Skin epidermis (tissue), 12 donors: Measurements from ENCODE around the gene LRAT.

ENCODE experiments used
- H3K27ac ChIP-seq, 21 experiments: fragments of 200-600 bp; sonication (generic) in 11 of 21; one replicate each; pipeline ENCODE4 v1.5.0; 2020; ENCODE audit warnings: mild to moderate bottlenecking in 3 of 21, inconsistent platforms in 2 of 21, moderate library complexity in 2 of 21
- H3K4me3 ChIP-seq, 7 experiments: fragments of 200-600 bp; sonication (generic) in 2 of 7; one replicate each; pipeline ENCODE4 v1.5.0; 2020; ENCODE audit warnings: inconsistent platforms in 2 of 7, mild to moderate bottlenecking in 2 of 7, moderate library complexity in 1 of 7

The LRAT gene

GRCh38 chr4:154744341-154744926, 634 bp downstream of the LRAT start:
- Histone ChIP-seq H3K27ac (no peak overlapping the region), H3K4me3 (peak overlapping the region in 6 of 7 experiments; percentile 24 to 40 (median 26))

- H3K27ac ChIP-seq, result no peak overlapping the region
- no peak overlapping the region for H3K4me3 ChIP-seq
Observed at GRCh38 chr4:154757713-154758112, 13.9 kb downstream of the LRAT start.

- Histone ChIP-seq H3K27ac (no peak overlapping the region), H3K4me3 (no peak overlapping the region)
Observed at GRCh38 chr4:154760895-154761294, 17.1 kb downstream of the LRAT start.

GRCh38 chr4:154778264-154778663, 34.5 kb downstream of the LRAT start:
- Histone ChIP-seq H3K27ac (no peak overlapping the region), H3K4me3 (no peak overlapping the region)

GRCh38 chr4:154779362-154779947, 35.7 kb downstream of the LRAT start:
- Histone ChIP-seq H3K27ac (no peak overlapping the region), H3K4me3 (no peak overlapping the region)

- Histone ChIP-seq H3K27ac (no peak within 1 kb of the TSS), H3K4me3 (no peak within 1 kb of the TSS)
Observed at GRCh38 chr4:154781126-154781982, 37.6 kb downstream of the LRAT start, which contains the start of gene RBM46. Gene RBM46, plus strand, starts transcription at chr4:154781272. Its CDS starts 15,481 bp downstream, at chr4:154796753.

GRCh38 chr4:154781983-154782293, 38.1 kb downstream of the LRAT start:
- no peak overlapping the region for H3K4me3 ChIP-seq

More at GRCh38 chr4:154781983-154782293, 38.1 kb downstream of the LRAT start:
- H3K27ac ChIP-seq, result no peak overlapping the region
